Activated CD4-positive, alpha-beta memory T cell treated with anti-CD3 and anti-CD28 coated beads for 36 hours (primary cell): Measurements from ENCODE around the gene FXYD5. TPM values are rescaled to one million over a fixed set of nuclear protein-coding genes. Genes with fewer than 3 reads are reported as not detected.
"Not testable (repeated sequence)": the region's sequence is repeated elsewhere in the genome, so short reads cannot be mapped to it uniquely, and the experiment has no call there.

Experiments used
- CTCF ChIA-PET: fragments of 350-600 bp; sonication (Branson Sonifier 250); formaldehyde crosslinking; loops from one replicate; lab custom pipeline; 2021; ENCODE audit warnings: antibody characterized with exemption, inconsistent platforms; lab: Charles Lee
- POLR2A ChIA-PET: fragments of 350-600 bp; sonication (Branson Sonifier 250); formaldehyde crosslinking; loops from one replicate; lab custom pipeline; 2021; ENCODE audit warnings: antibody characterized with exemption; lab: Charles Lee
- DNase-seq: peaks from one replicate; pipeline ENCODE4 v3.0.0-alpha.2; 2020
- H3K27ac Mint-ChIP-seq: one replicate; pipeline ENCODE4 v1.8.0; 2021; ENCODE audit warnings: mixed read lengths
- H3K27me3 Mint-ChIP-seq: one replicate; pipeline ENCODE4 v1.8.0; 2021; ENCODE audit warnings: mixed read lengths
- H3K36me3 Mint-ChIP-seq: one replicate; pipeline ENCODE4 v1.8.0; 2021; ENCODE audit warnings: mixed read lengths
- H3K4me1 Mint-ChIP-seq: one replicate; pipeline ENCODE4 v1.8.0; 2021; ENCODE audit warnings: low read depth, mixed read lengths
- H3K4me3 Mint-ChIP-seq: one replicate; pipeline ENCODE4 v1.8.0; 2021; ENCODE audit warnings: mild to moderate bottlenecking, mixed read lengths
- H3K9me3 Mint-ChIP-seq: one replicate; pipeline ENCODE4 v1.8.0; 2021; ENCODE audit warnings: mixed read lengths
- intact Hi-C: fragments of 100-400 bp; cut with micrococcal nuclease; formaldehyde crosslinking; loops from one replicate; pipeline ENCODE4 v1.15.1; 2023
- total RNA-seq, 2 experiments: library from RNA; stranded (reverse); gene quantifications; one replicate each; pipeline ENCODE4 v1.2.3, GENCODE V29; 2021

Gene FXYD5
- total RNA-seq, 2 experiments from 2014 or later, result 334 to 360 TPM

- ChIA-PET CTCF (interaction anchor here (1.4 to 2.9 kb wide), 2 partner anchors 56 to 79 kb away, joined by 4 to 11 read pairs; no protein-coding TSS in a partner anchor), POLR2A (no interaction called here)
- no peak overlapping the region for H3K27ac Mint-ChIP-seq
- H3K36me3 Mint-ChIP-seq, result no peaks in the 10 kb centered on the region
- DNase-seq, result no peak
- intact Hi-C loops, result no loop called here
- no peaks in the 10 kb centered on the region for H3K9me3 Mint-ChIP-seq
- peaks cover 15% of the 10 kb centered on the region for H3K4me1 Mint-ChIP-seq
- H3K4me3 Mint-ChIP-seq, result no peak overlapping the region
- H3K27me3 Mint-ChIP-seq, result no peaks in the 10 kb centered on the region
These were observed 31.6 kb upstream of the FXYD5 start for GRCh38 chr19:35122687-35123551.

- CTCF ChIA-PET, result interaction anchor here (1.0 to 2.9 kb wide), 3 partner anchors 20 to 79 kb away, joined by 4 to 11 read pairs (median 6); no protein-coding TSS in a partner anchor
- Mint-ChIP-seq H3K36me3 (no peaks in the 10 kb centered on the region), H3K4me3 (peak overlapping the region; percentile 71), H3K27me3 (no peaks in the 10 kb centered on the region), H3K9me3 (no peaks in the 10 kb centered on the region), H3K27ac (no peak overlapping the region), H3K4me1 (peaks cover 15% of the 10 kb centered on the region)
- intact Hi-C loops, result no loop called here
- no peak for DNase-seq
- POLR2A ChIA-PET, result no interaction called here
These were observed 31.0 kb upstream of the FXYD5 start for GRCh38 chr19:35123573-35123972.

GRCh38 chr19:35124098-35125060, 30.2 kb upstream of the FXYD5 start:
- H3K27ac Mint-ChIP-seq, result peak overlapping the region; percentile 20
- H3K36me3 Mint-ChIP-seq, result no peaks in the 10 kb centered on the region
- H3K27me3 Mint-ChIP-seq, result no peaks in the 10 kb centered on the region
- H3K4me1 Mint-ChIP-seq, result peaks cover 15% of the 10 kb centered on the region
- H3K9me3 Mint-ChIP-seq, result no peaks in the 10 kb centered on the region
- CTCF ChIA-PET, result interaction anchor here (0.7 to 4.2 kb wide), 8 partner anchors 9 to 97 kb away, joined by 3 to 29 read pairs (median 5); partner anchors contain the start of genes FXYD5 and LGI4
- peak; percentile 92 for DNase-seq
- intact Hi-C loops, result no loop called here
- H3K4me3 Mint-ChIP-seq, result peak overlapping the region; percentile 71
- POLR2A ChIA-PET, result interaction anchor here (0.8 kb wide), 1 partner anchor 43 kb away, joined by 3 read pairs; no protein-coding TSS in a partner anchor

DNA sequence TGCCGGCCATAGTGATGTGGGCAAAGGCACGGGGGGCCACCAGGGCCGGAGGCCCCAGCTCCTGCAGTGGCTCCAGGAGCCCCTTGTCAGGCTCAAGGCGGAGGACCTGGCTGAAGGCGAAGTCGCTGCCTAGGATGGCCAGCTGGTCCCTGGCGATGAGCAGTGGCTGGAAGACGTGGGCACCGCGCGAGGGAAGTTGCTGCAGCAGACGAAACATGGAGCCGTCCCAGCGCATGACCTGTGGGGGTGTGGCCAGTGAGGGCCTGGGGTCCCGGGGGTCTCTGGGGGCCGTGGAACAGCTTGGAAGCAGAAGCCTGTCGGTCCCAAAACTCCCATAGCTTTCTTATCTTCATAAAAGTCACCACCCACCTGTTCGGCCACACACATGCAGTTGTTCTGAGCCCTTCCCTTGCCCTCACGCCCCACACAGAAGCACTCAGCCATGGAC, 29.2 kb upstream of the FXYD5 start:
- Mint-ChIP-seq H3K4me1 (peaks cover 15% of the 10 kb centered on the region), H3K9me3 (no peaks in the 10 kb centered on the region), H3K27me3 (no peaks in the 10 kb centered on the region), H3K4me3 (no peak overlapping the region), H3K36me3 (no peaks in the 10 kb centered on the region), H3K27ac (no peak overlapping the region)
- no peak for DNase-seq
- ChIA-PET POLR2A (interaction anchor here (0.8 kb wide), 1 partner anchor 44 kb away, joined by 3 read pairs; no protein-coding TSS in a partner anchor), CTCF (interaction anchor here (1.1 to 4.2 kb wide), 5 partner anchors 10 to 81 kb away, joined by 3 to 29 read pairs (median 6); partner anchors contain the start of genes FXYD5 and LGI4)
- intact Hi-C loops, result no loop called here

DNA sequence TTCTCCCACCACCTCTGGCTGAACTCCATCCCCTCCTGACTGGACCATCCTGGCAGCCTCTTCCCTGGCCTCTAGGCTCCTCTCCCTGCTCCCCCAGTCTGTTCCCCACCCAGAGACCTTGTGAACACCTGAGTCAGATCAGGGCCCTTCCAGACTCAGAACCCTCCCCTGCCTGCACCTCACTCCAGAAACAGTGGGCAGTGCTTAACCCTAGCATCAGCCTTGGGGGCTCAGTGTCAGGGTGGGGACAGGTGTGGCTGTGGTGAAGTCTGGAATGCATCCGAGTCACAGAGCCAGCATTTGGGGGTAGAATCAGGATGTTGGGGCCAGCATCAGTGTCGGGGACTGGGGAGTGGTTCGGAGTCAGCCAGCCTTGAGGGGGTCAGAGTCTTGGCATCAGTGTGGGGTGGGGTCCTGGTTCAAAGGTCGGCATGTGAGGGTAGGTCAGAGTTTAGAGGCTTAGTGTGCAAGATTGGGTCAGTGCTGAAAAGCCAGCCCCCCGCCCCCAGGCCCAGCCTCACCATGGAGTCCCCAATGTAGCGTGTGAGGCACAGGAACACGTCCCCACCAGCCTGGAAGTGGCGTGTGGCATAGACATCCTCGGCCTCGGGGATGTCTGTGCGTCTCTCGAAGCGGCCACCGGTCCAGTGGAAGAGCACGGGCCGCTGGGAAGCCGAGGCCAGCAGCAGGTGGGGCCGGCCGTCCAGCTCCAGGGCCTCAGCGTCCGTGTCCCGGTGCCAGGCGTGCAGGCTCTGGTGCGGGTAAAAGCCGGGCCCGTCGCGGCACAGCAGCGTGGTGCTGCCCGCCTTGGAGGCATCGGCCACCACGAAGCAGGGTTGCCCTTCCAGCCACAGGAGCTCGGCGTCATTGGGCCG, 28.5 kb upstream of the FXYD5 start:
- Mint-ChIP-seq H3K27me3 (no peaks in the 10 kb centered on the region), H3K27ac (no peak overlapping the region), H3K4me1 (peaks cover 15% of the 10 kb centered on the region), H3K9me3 (no peaks in the 10 kb centered on the region), H3K36me3 (no peaks in the 10 kb centered on the region), H3K4me3 (no peak overlapping the region)
- no peak for DNase-seq
- POLR2A ChIA-PET, result no interaction called here
- CTCF ChIA-PET, result interaction anchor here (1.6 to 4.2 kb wide), 4 partner anchors 9 to 59 kb away, joined by 3 to 29 read pairs (median 12); partner anchors contain the start of genes FXYD3 and LGI4
- intact Hi-C loops, result no loop called here

DNA sequence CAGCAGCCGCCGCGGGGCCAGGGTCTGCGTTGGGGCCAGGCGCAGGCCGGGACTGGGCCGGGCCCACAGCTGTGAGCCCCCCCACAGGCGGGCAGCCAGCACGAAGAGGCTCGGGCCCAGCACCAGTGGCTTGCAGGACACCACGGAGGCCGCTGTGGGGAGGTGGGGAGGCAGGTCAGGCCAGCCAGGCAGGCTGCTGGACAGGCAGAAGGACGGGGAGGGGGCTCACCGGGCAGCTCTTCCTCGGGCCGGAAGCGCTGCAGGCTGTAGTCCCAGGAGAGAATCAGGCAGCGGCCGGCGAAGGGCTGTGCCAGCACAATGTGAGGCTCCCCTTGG, 27.9 kb upstream of the FXYD5 start:
- Mint-ChIP-seq H3K27me3 (no peaks in the 10 kb centered on the region), H3K36me3 (no peaks in the 10 kb centered on the region)
- CTCF ChIA-PET, result interaction anchor here (1.6 to 4.2 kb wide), 3 partner anchors 9 to 60 kb away, joined by 3 to 29 read pairs (median 12); partner anchors contain the start of genes FXYD3 and LGI4

DNA sequence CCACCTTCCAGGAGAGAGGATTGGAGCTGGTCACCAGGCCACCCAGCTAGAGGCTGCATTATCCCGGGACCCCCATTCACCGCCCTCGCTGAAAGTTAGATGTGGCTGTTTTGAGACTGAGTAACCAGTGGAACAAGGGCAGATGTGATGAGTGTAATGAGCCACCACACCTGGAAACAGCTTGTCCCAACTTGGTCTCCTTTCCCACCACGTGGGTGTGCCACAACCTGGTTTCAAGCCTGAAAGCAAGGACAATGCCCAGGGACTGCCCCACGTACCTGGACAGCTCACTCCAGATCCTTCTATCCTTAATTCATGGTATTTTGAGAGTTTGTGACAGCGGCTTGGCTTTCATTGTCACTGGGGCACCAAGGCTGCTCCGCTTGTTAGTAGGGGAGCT, 26.7 kb upstream of the FXYD5 start:
- no peak overlapping the region for H3K4me3 Mint-ChIP-seq
- CTCF ChIA-PET, result interaction anchor here (1.6 to 4.2 kb wide), 3 partner anchors 8 to 61 kb away, joined by 3 to 29 read pairs (median 12); partner anchors contain the start of genes FXYD3 and LGI4
- intact Hi-C loops, result no loop called here
- H3K36me3 Mint-ChIP-seq, result no peaks in the 10 kb centered on the region
- no peaks in the 10 kb centered on the region for H3K9me3 Mint-ChIP-seq
- no peaks in the 10 kb centered on the region for H3K27me3 Mint-ChIP-seq
- no peak for DNase-seq
- H3K4me1 Mint-ChIP-seq, result peaks cover 15% of the 10 kb centered on the region
- no peak overlapping the region for H3K27ac Mint-ChIP-seq
- POLR2A ChIA-PET, result no interaction called here

More for the DNA sequence above, 27.9 kb upstream of the FXYD5 start:
- H3K4me3 Mint-ChIP-seq, result no peak overlapping the region
- H3K27ac Mint-ChIP-seq, result no peak overlapping the region
- POLR2A ChIA-PET, result no interaction called here
- H3K4me1 Mint-ChIP-seq, result peaks cover 15% of the 10 kb centered on the region
- H3K9me3 Mint-ChIP-seq, result no peaks in the 10 kb centered on the region
- DNase-seq, result no peak
- intact Hi-C loops, result no loop called here

GRCh38 chr19:35128398-35129057, 26.0 kb upstream of the FXYD5 start:
- DNase-seq, result no peak
- Mint-ChIP-seq H3K9me3 (no peaks in the 10 kb centered on the region), H3K36me3 (no peaks in the 10 kb centered on the region), H3K27ac (no peak overlapping the region), H3K4me3 (no peak overlapping the region), H3K27me3 (no peaks in the 10 kb centered on the region), H3K4me1 (peaks cover 15% of the 10 kb centered on the region)
- intact Hi-C loops, result no loop called here
- ChIA-PET CTCF (interaction anchor here (2.6 kb wide), 1 partner anchor 13 kb away, joined by 12 read pairs; the partner anchor contains the start of gene FXYD3), POLR2A (no interaction called here)

DNA sequence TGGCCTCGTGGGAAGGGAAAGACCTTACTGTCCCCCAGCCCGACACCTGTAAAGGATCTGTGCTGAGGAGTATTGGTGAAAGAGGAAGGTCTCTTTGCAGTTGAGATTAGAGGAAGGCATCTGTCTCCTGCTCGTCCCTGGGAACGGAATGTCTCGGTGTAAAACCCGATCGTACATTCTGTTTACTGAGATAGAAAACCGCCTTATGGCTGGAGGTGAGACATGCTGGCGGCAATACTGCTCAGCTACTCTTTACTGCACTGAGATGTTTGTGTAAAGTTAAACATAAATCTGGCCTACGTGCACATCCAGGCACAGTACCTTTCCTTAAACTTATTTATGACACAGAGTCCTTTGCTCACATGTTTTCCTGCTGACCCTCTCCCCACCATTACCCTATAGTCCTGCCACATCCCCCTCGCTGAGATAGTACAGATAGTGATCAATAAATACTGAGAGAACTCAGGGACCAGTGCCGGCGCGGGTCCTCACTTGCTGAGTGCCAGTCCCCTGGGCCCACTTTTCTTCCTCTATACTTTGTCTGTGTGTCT, 24.7 kb upstream of the FXYD5 start:
- intact Hi-C loops, CTCF ChIA-PET, H3K27ac Mint-ChIP-seq: not testable (repeated sequence)

More for the DNA sequence above, 24.7 kb upstream of the FXYD5 start:
- H3K4me1 Mint-ChIP-seq, H3K4me3 Mint-ChIP-seq, DNase-seq, H3K36me3 Mint-ChIP-seq, H3K9me3 Mint-ChIP-seq, H3K27me3 Mint-ChIP-seq, POLR2A ChIA-PET: not testable (repeated sequence)
